Subcutaneous abdominal adipose tissue (tissue), 5 donors: ENCODE data around the gene SPATA21.
"Not testable (repeated sequence)": the region's sequence is repeated elsewhere in the genome, so short reads cannot be mapped to it uniquely, and the experiment has no call there.

Experiments used
- H3K27ac ChIP-seq: one replicate; pipeline ENCODE4 v1.7.0; 2013; ENCODE audit warnings: low read depth, mild to moderate bottlenecking, inconsistent platforms, low read length, moderate library complexity
- H3K27me3 ChIP-seq, 5 donors: one replicate each; pipeline ENCODE4 v1.7.0; 2013; ENCODE audit warnings: low read length in 5 of 5, inconsistent platforms in 1 of 5; ENCODE audit not compliant: control insufficient read depth in 5 of 5, insufficient read depth in 4 of 5
- H3K36me3 ChIP-seq, 5 donors: one replicate each; pipeline ENCODE4 v1.7.0; 2013; ENCODE audit warnings: low read length in 5 of 5; ENCODE audit not compliant: control insufficient read depth in 5 of 5, insufficient read depth in 5 of 5
- H3K4me1 ChIP-seq, 5 donors: one replicate each; pipeline ENCODE4 v1.7.0; 2013; ENCODE audit warnings: low read length in 5 of 5, mild to moderate bottlenecking in 3 of 5, moderate library complexity in 1 of 5; ENCODE audit not compliant: control insufficient read depth in 5 of 5, insufficient read depth in 5 of 5
- H3K4me3 ChIP-seq, 5 donors: one replicate each; pipeline ENCODE4 v1.7.0; 2013; ENCODE audit warnings: low read length in 5 of 5, low read depth in 1 of 5
- H3K9ac ChIP-seq, 5 donors: one replicate each; pipeline ENCODE4 v1.7.0; 2013; ENCODE audit warnings: low read length in 5 of 5, mild to moderate bottlenecking in 4 of 5, moderate library complexity in 3 of 5
- H3K9me3 ChIP-seq, 5 donors: one replicate each; pipeline ENCODE4 v1.7.0; 2013; ENCODE audit warnings: low read length in 5 of 5; ENCODE audit not compliant: control insufficient read depth in 5 of 5
- donor health status: healthy.
- donor health status: healthy.
- donor health status: healthy.
- donor health status: healthy.
- donor health status: healthy.

SPATA21 gene

DNA sequence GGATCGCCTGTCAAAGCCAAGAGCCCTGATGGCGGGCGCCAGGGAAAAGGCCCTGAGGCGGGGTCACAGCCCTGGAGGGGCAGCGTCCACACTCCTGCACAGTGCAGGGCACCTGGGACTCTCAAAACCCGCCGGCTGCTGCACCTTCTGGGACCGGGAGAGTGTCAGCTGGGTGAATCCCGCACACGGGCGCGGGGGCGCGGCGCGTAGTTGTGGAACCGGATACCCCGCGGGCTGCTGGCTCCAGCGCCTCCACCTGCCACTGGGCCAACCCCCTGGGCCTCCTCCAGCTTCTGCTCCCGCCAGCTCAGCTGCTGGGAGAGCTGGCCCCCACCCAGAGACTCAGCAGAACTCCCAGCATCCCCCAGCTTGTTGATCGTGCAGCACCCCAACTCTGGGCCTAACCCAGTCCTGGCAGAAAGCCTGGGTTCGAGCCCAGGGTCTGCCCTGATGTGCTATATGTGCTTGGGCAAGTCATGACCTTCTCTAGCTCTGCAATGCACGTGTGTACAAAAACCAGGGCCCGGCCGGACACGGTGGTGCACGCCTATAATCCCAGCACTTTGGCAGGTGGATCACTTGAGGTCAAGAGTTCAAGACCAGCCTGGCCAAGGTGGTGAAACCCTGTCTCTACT lies 37.1 kb upstream of the SPATA21 start:
- peaks cover 23 to 56% (median 45%) of the 10 kb centered on the region in 5 donors for H3K36me3 ChIP-seq

DNA sequence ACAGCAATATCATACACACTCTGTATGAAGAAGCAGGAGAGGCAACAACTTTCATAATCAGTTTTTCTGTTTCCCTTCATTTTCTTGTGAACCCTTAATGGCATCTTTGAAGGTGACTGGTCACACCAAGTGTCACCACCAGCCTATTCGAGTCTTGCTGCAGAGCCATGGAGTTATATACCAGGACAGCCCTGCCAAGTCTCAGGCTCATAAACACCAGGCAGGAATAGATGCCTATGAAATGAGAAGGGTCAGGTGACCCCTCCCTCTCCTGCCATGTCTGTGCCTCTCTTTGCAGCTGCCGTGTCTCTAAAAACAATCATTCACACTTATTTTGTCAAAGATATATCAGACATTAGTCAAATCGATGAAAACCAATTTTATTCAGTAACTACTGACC lies 31.3 kb upstream of the SPATA21 start:
- Histone ChIP-seq H3K27ac (no peak overlapping the region), H3K4me1 (no peaks in the 10 kb centered on the region), H3K27me3 (no peaks in the 10 kb centered on the region), H3K4me3 (no peak overlapping the region), H3K9me3 (no peaks in the 10 kb centered on the region), H3K36me3 (peaks cover 11 to 27% (median 21%) of the 10 kb centered on the region in 5 donors), H3K9ac (no peak overlapping the region)

More for the DNA sequence above, 37.1 kb upstream of the SPATA21 start:
- Histone ChIP-seq H3K27ac (no peak overlapping the region), H3K9ac (no peak overlapping the region), H3K27me3 (no peaks in the 10 kb centered on the region), H3K4me3 (no peak overlapping the region), H3K4me1 (no peaks in the 10 kb centered on the region), H3K9me3 (no peaks in the 10 kb centered on the region)

DNA sequence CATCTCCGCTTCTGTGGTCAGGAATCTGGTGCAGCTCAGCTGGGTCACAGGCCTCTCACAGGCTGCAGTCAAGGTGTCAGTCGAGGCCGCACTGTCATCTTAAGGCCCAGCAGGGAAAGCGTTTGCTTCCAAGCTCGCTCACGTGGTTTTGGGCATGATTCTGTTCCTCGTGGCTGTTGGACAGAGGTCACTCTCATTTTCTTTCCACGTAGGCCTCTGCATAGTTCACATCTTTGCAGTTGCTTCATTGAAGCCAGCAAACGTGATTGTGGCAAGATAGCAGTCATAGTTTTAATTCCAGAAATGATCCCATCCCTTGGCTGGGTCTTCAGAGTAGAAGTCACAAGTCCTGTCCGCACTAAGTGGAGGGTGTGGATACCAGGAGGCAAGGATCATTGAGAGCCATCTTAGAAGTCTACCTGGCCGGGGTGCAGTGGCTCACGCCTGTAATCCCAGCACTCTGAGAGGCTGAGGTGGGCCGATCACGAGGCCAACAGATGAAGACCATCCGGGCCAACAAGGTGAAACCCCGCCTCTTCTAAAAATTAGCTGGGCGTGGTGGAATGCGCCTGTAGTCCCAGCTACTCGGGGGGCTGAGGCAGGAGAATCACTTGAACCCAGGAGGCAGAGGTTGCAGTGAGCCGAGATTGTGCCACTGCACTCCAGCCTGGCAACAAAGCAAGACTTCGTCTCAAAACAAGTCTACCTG lies 27.8 kb upstream of the SPATA21 start:
- no peaks in the 10 kb centered on the region for H3K27me3 ChIP-seq
- no peak overlapping the region for H3K27ac ChIP-seq
- H3K9ac ChIP-seq = no peak overlapping the region
- no peaks in the 10 kb centered on the region for H3K4me1 ChIP-seq
- H3K4me3 ChIP-seq = no peak overlapping the region
- H3K9me3 ChIP-seq = no peaks in the 10 kb centered on the region
- peaks cover 0 to 49% (median 26%) of the 10 kb centered on the region in 5 donors for H3K36me3 ChIP-seq

DNA sequence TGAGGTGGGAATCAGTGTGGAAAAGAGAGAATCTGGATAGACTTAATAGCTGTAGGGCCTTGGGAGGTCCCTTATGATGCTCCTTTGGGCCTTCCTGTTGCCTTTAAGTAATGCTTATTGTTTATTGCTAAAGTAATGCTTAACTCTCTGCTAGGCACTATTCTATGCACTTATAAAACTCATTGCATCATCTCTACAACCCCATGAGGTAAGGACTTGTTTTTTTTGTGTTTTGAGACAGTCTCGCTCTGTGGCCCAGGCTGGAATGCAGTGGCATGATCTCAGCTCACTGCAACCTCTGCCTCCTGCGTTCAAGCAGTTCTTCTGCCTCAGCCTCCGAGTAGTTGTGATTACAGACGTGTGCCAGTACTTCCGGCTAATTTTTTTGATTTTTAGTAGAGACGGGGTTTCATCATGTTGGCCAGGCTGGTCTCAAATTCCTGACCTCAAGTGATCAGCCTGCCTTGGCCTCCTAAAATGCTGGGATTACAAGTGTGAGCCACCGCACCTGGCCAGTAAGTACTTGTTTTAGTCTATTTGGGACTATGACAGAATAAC lies 25.6 kb upstream of the SPATA21 start:
- Histone ChIP-seq H3K27me3 (no peaks in the 10 kb centered on the region), H3K27ac (no peak overlapping the region), H3K36me3 (peaks cover 2 to 71% (median 42%) of the 10 kb centered on the region in 5 donors), H3K9ac (no peak overlapping the region), H3K9me3 (no peaks in the 10 kb centered on the region), H3K4me1 (no peaks in the 10 kb centered on the region), H3K4me3 (no peak overlapping the region)

DNA sequence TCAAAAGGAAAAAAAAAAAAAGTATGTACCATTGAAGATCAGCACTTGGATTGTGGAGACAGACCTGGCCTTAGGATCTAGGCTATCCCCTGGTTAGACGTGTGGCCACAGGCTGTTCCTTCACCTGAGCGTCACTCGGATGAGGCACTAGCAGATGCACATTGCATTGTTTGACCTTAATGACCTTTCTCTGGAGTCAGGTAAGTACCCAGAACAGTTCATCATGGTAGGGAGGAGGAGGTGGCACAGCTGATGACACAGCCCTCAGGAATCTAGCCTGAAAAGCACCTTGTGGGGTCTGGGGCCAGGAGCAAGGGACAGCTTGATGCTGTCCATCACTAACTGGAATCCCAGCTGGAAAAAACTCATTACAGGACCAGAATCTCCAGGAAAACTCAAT lies 24.5 kb upstream of the SPATA21 start:
- Histone ChIP-seq H3K9ac (no peak overlapping the region), H3K4me1 (no peaks in the 10 kb centered on the region), H3K36me3 (peaks cover 2 to 80% (median 54%) of the 10 kb centered on the region in 5 donors), H3K9me3 (no peaks in the 10 kb centered on the region), H3K4me3 (no peak overlapping the region), H3K27me3 (no peaks in the 10 kb centered on the region), H3K27ac (no peak overlapping the region)

DNA sequence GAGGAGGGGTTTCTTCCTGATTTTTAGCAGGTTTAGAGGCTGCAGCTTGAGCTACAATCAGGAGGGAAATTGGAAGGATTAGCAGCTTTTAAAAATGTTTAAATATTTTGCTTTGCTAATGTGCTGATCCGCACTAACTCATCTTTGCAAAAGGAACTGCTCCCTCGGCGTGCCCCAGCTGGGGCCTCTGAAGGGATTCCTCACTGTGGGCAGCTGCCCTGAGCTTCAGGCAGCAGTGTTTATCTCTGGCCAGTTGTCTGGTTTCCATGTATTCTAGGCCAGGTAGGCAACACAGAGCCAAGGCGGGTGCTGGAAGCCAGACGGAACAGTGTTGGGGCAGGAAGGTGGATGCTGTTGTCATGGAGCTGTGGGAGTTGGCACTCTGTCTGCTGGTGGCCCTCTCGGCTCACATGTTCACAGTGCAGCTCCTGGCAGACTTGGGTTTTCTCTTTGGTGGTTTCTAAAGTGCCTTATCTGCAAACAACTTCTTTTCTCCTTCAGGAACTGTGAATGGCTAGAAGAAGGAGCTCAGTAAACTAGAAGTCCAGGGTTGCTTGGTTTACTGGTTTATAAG lies 22.2 kb upstream of the SPATA21 start:
- peaks cover 2 to 89% (median 71%) of the 10 kb centered on the region in 5 donors for H3K36me3 ChIP-seq
- H3K27ac ChIP-seq = no peak overlapping the region
- H3K4me1 ChIP-seq = no peaks in the 10 kb centered on the region
- no peak overlapping the region for H3K9ac ChIP-seq
- H3K27me3 ChIP-seq = no peaks in the 10 kb centered on the region
- H3K4me3 ChIP-seq = no peak overlapping the region
- no peaks in the 10 kb centered on the region for H3K9me3 ChIP-seq

DNA sequence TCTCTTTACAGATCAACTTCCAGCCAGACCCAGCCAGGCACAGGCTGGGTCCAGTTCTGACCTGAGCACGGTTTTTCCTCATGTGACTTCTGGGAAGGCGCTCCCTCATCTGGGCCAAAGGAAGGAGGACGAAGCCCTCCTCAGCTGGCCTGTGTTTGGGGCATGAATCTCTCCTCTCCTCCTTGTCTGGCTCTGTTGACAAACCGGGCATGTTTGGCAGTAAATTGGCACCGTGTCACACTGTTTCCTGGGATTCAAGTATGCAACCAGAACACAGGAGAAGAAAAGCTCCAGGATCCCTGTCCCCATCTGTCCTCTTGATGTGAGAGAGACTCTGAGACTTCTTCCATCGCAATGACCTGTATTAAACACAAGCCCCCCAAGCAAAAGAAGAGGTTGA lies 21.6 kb upstream of the SPATA21 start:
- Histone ChIP-seq H3K27ac (no peak overlapping the region), H3K9ac (no peak overlapping the region), H3K9me3 (no peaks in the 10 kb centered on the region), H3K4me1 (no peaks in the 10 kb centered on the region), H3K27me3 (no peaks in the 10 kb centered on the region), H3K36me3 (peaks cover 2 to 91% (median 71%) of the 10 kb centered on the region in 5 donors), H3K4me3 (no peak overlapping the region)

DNA sequence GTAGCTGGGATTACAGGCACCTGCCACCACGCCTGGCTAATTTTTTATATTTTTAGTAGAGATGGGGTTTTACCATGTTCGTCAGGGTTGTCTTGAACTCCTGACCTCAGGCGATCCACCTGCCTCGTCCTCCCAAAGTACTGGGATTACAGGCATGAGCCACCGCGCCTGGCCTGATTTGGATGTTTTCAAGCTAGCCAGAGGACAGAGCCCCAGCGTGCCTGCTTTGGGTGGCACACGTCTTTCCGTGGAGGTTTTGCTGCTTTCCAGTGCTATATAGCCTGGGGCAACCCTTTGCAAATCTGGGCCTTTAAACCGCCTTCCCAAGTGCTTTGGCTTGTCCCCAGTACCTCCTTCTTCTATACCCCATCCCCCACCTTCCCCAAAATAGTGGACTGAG lies 18.9 kb upstream of the SPATA21 start:
- not testable (repeated sequence) for H3K9me3 ChIP-seq, H3K9ac ChIP-seq, H3K27ac ChIP-seq, H3K27me3 ChIP-seq, H3K4me1 ChIP-seq, H3K4me3 ChIP-seq
- peaks cover 4 to 97% (median 78%) of the 10 kb centered on the region in 5 donors for H3K36me3 ChIP-seq

DNA sequence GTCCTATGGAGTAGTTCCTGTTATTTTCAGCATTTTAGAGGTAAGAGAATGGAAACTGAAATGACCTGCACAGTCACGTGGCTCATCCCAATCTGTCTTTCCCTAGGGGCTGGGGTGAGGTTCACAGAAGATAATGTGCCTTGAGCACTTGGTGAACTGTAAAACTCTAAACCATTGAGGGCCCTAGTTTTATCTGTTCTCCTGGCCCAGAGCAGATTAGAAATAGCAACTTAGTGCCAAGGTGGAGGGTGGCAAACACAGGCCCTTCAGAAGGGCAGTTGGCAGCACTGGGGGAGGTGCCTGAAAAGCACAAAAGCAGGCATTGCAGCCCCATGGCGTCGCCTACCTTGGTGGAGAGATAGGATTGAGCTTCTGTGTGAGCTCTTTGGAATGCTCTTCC lies 17.7 kb upstream of the SPATA21 start:
- not testable (repeated sequence) for H3K27ac ChIP-seq, H3K9me3 ChIP-seq, H3K9ac ChIP-seq, H3K27me3 ChIP-seq, H3K4me3 ChIP-seq, H3K4me1 ChIP-seq
- peaks cover 6 to 98% (median 76%) of the 10 kb centered on the region in 5 donors for H3K36me3 ChIP-seq
